ENCODE data around the gene ABCG1. TPM values are rescaled to one million over a fixed set of nuclear protein-coding genes. Genes with fewer than 3 reads are reported as not detected.

The ABCG1 gene
- total and polyA plus RNA-seq, 2 experiments from 2014 or later, result 1.3 to 4.4 TPM

GRCh38 chr21:42231756-42232155, 12.8 kb downstream of the ABCG1 start (continued):
- TF ChIP-seq ETS1 (IDR thresholded peaks at IDR 0.05) (no peak), CREB1 (CRISPR knock-in tag; IDR thresholded peaks at IDR 0.05; ENCODE audit: low read depth) (no peak), EZH2 (IDR thresholded peaks at IDR 0.05; ENCODE audit: low read depth, unreplicated experiment) (no peak), REST (IDR thresholded peaks at IDR 0.05; ENCODE audit: unreplicated experiment) (no peak), EZH2phosphoT487 (IDR thresholded peaks at IDR 0.05; ENCODE audit: unreplicated experiment) (no peak)

- TF ChIP-seq ZNF462 (CRISPR knock-in tag; IDR thresholded peaks at IDR 0.05) (no peak), ZNF114 (CRISPR knock-in tag; IDR thresholded peaks at IDR 0.05) (no peak), STAT1 (IDR thresholded peaks at IDR 0.05; ENCODE audit: unreplicated experiment) (no peak), CTCF (conservative IDR thresholded peaks at IDR 0.05; ENCODE audit: low read depth in 2 of 2) (no peak)
- peaks cover 19% of the 10 kb centered on the region for H3K4me1 ChIP-seq (ENCODE audit: insufficient read depth)
- Mint-ChIP-seq H3K9me3 (no peaks in the 10 kb centered on the region), H3K36me3 (ENCODE audit: low read depth) (peaks cover 2% of the 10 kb centered on the region; the same call in 1 of the 3 replicates), H3K27ac (no peak overlapping the region), H3K4me3 (no peak overlapping the region), H3K4me1 (peaks cover 48% of the 10 kb centered on the region), H3K27me3 (ENCODE audit: insufficient read depth, low read depth, poor library complexity) (peaks cover 23% of the 10 kb centered on the region)
- H3K9me2 ChIP-seq (ENCODE audit: insufficient read depth), result no peaks in the 10 kb centered on the region; the same call in 1 of the 2 replicates
- no peak overlapping the region for H3K4me2 ChIP-seq
- H2AFZ ChIP-seq, result no peak overlapping the region
- ATAC-seq (no peak), DNase-seq (ENCODE audit: low spot score) (no peak)
- H3K27ac ChIP-seq (ENCODE audit: low read depth), result no peak overlapping the region
- peaks cover 31% of the 10 kb centered on the region for H3K27me3 ChIP-seq (ENCODE audit: insufficient read depth)
- H4K20me1 ChIP-seq (replicated peaks; ENCODE audit: insufficient read depth), result 0 out of 2 replicates have a peak, but pooled peaks cover 5% of the 10 kb centered on the region
- H3F3A ChIP-seq (replicated peaks; ENCODE audit: low read depth), result 0 out of 2 replicates have a peak, but pooled peaks cover 7% of the 10 kb centered on the region
- no peak overlapping the region for H3K4me3 ChIP-seq
- H3K36me3 ChIP-seq (ENCODE audit: insufficient read depth), result no peaks in the 10 kb centered on the region
- H3K79me2 ChIP-seq (replicated peaks; ENCODE audit: insufficient read depth), result no peaks in the 10 kb centered on the region
Measured at GRCh38 chr21:42232176-42232825, 13.4 kb downstream of the ABCG1 start.

Data from GM23338 (cell line).